Measurements from ENCODE around the gene CES1.
"Not testable (repeated sequence)": the region's sequence is repeated elsewhere in the genome, so short reads cannot be mapped to it uniquely, and the experiment has no call there.

GRCh38 chr16:55790240-55790639 is 42.7 kb downstream of the CES1 start:
- not testable (repeated sequence) for TF ChIP-seq CTCF (IDR thresholded peaks at IDR 0.05; ENCODE audit: insufficient read depth, low read length, poor library complexity, severe bottlenecking); EZH2phosphoT487 (conservative IDR thresholded peaks at IDR 0.05; ENCODE audit: low read length)
